ENCODE data around the gene TCTN1.
"Not testable (repeated sequence)": the region's sequence is repeated elsewhere in the genome, so short reads cannot be mapped to it uniquely, and the experiment has no call there.

The TCTN1 gene

GRCh38 chr12:110647631-110648040 is 33.7 kb downstream of the TCTN1 start:
- no peaks in the 10 kb centered on the region for H3K27me3 ChIP-seq (ENCODE audit: insufficient read depth, low read length)
- H3K27ac ChIP-seq (ENCODE audit: low read length) = no peak overlapping the region
- H3K4me3 ChIP-seq (ENCODE audit: low read length) = no peak overlapping the region
- no peaks in the 10 kb centered on the region for H3K9me3 ChIP-seq (ENCODE audit: insufficient read depth, low read depth, low read length)
- H3K4me1 ChIP-seq (ENCODE audit: insufficient read depth, low read length) = no peaks in the 10 kb centered on the region
- H3K36me3 ChIP-seq (ENCODE audit: insufficient read depth, low read depth, low read length) = no peaks in the 10 kb centered on the region
- no peak overlapping the region for H3K9ac ChIP-seq (ENCODE audit: low read depth, low read length)

- Histone ChIP-seq H3K4me3 (ENCODE audit: low read length) (no peak overlapping the region), H3K27me3 (ENCODE audit: insufficient read depth, low read length) (no peaks in the 10 kb centered on the region), H3K9ac (ENCODE audit: low read depth, low read length) (no peak overlapping the region), H3K4me1 (ENCODE audit: insufficient read depth, low read length) (peaks cover 4% of the 10 kb centered on the region; the same call in 1 of the 2 replicates), H3K36me3 (ENCODE audit: insufficient read depth, low read depth, low read length) (no peaks in the 10 kb centered on the region), H3K9me3 (ENCODE audit: insufficient read depth, low read depth, low read length) (no peaks in the 10 kb centered on the region), H3K27ac (ENCODE audit: low read length) (no peak overlapping the region)
These were observed 35.5 kb downstream of the TCTN1 start for GRCh38 chr12:110649341-110649847.

GRCh38 chr12:110654238-110654637 is 40.3 kb downstream of the TCTN1 start:
- H3K4me1 ChIP-seq (ENCODE audit: insufficient read depth, low read length); H3K4me3 ChIP-seq (ENCODE audit: low read length); H3K27me3 ChIP-seq (ENCODE audit: insufficient read depth, low read length); H3K27ac ChIP-seq (ENCODE audit: low read length); H3K9me3 ChIP-seq (ENCODE audit: insufficient read depth, low read depth, low read length); H3K9ac ChIP-seq (ENCODE audit: low read depth, low read length); H3K36me3 ChIP-seq (ENCODE audit: insufficient read depth, low read depth, low read length): not testable (repeated sequence)

GRCh38 chr12:110656071-110656655 is 42.2 kb downstream of the TCTN1 start:
- H3K4me1 ChIP-seq (ENCODE audit: insufficient read depth, low read length) = peaks cover 4% of the 10 kb centered on the region; the same call in 1 of the 2 replicates
- H3K27ac ChIP-seq (ENCODE audit: low read length) = no peak overlapping the region
- H3K27me3 ChIP-seq (ENCODE audit: insufficient read depth, low read length) = no peaks in the 10 kb centered on the region
- H3K36me3 ChIP-seq (ENCODE audit: insufficient read depth, low read depth, low read length) = no peaks in the 10 kb centered on the region
- no peak overlapping the region for H3K4me3 ChIP-seq (ENCODE audit: low read length)
- H3K9ac ChIP-seq (ENCODE audit: low read depth, low read length) = no peak overlapping the region
- no peaks in the 10 kb centered on the region for H3K9me3 ChIP-seq (ENCODE audit: insufficient read depth, low read depth, low read length)

DNA sequence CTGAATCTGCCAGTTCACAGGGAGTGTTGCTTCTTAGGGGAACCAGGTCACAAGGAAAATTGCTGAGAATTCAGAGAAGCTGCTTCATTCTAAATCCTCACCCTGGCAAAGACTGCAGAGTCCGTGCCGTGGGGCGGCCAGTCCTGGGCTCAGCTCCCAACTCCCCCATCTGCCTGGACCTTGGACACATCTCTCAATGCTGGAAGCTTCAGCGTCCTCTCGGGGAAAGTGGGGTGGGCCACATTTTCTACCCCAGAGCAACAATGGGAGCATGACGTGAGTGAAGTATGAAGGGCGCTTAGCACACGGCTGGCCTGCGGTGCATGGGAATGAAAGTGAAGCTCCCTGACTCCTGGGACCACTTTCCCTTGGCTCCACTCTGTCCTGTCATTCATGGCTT is 43.8 kb downstream of the TCTN1 start:
- Histone ChIP-seq H3K27me3 (ENCODE audit: insufficient read depth, low read length) (no peaks in the 10 kb centered on the region), H3K27ac (ENCODE audit: low read length) (no peak overlapping the region), H3K36me3 (ENCODE audit: insufficient read depth, low read depth, low read length) (no peaks in the 10 kb centered on the region), H3K4me3 (ENCODE audit: low read length) (no peak overlapping the region), H3K9me3 (ENCODE audit: insufficient read depth, low read depth, low read length) (no peaks in the 10 kb centered on the region), H3K4me1 (ENCODE audit: insufficient read depth, low read length) (peaks cover 4% of the 10 kb centered on the region; the same call in 1 of the 2 replicates), H3K9ac (ENCODE audit: low read depth, low read length) (no peak overlapping the region)

DNA sequence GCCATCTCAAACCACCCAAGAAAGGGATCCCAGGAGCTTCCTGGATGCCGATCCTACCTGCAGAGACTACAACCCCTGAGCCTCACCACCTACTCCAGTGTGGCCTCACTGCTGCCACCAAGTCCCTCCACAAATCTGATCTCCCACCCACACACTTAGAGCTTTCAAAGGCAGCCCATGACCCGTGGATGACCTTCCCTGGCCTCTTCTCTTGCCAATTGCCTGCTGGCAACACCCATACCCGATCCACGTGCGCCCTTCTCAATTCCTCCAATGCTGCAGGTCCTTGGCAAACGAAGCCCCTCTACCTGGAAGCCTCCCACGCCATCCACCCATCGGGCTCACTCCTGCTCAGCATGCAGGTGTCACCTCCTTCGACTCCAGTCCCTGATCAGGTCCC is 44.3 kb downstream of the TCTN1 start:
- Histone ChIP-seq H3K9me3 (ENCODE audit: insufficient read depth, low read depth, low read length) (no peaks in the 10 kb centered on the region), H3K36me3 (ENCODE audit: insufficient read depth, low read depth, low read length) (no peaks in the 10 kb centered on the region), H3K4me1 (ENCODE audit: insufficient read depth, low read length) (peaks cover 4% of the 10 kb centered on the region; the same call in 1 of the 2 replicates), H3K4me3 (ENCODE audit: low read length) (no peak overlapping the region), H3K27ac (ENCODE audit: low read length) (no peak overlapping the region), H3K9ac (ENCODE audit: low read depth, low read length) (no peak overlapping the region), H3K27me3 (ENCODE audit: insufficient read depth, low read length) (no peaks in the 10 kb centered on the region)

DNA sequence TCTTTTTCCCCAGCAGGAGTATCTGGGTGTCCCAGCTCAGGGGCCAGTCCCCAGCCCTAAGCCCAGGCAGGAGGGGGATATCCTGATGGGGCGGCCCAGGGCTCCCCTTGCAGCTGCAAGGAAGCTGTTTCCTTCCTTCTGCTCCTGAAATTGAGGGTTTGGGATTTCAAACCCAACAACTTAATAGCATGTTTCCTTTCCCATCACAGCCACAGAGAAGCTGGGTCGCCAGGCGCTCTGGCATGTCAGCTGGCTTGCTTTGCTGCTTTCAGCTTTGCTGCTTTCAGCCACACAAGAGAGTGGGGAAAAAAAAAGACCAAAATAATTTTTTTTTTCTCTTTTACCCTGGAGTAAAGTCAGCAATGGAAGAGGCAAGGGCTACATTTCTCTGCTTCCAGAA is 44.9 kb downstream of the TCTN1 start:
- peaks cover 2% of the 10 kb centered on the region; the same call in 1 of the 2 replicates for H3K4me1 ChIP-seq (ENCODE audit: insufficient read depth, low read length)
- H3K4me3 ChIP-seq (ENCODE audit: low read length) = no peak overlapping the region
- no peak overlapping the region for H3K27ac ChIP-seq (ENCODE audit: low read length)
- no peaks in the 10 kb centered on the region for H3K36me3 ChIP-seq (ENCODE audit: insufficient read depth, low read depth, low read length)
- no peaks in the 10 kb centered on the region; the same call in 1 of the 2 replicates for H3K9me3 ChIP-seq (ENCODE audit: insufficient read depth, low read depth, low read length)
- no peaks in the 10 kb centered on the region for H3K27me3 ChIP-seq (ENCODE audit: insufficient read depth, low read length)
- no peak overlapping the region for H3K9ac ChIP-seq (ENCODE audit: low read depth, low read length)

- H3K4me3 ChIP-seq (ENCODE audit: low read length) = no peak overlapping the region
- no peaks in the 10 kb centered on the region for H3K27me3 ChIP-seq (ENCODE audit: insufficient read depth, low read length)
- no peaks in the 10 kb centered on the region for H3K4me1 ChIP-seq (ENCODE audit: insufficient read depth, low read length)
- no peak overlapping the region for H3K9ac ChIP-seq (ENCODE audit: low read depth, low read length)
- H3K9me3 ChIP-seq (ENCODE audit: insufficient read depth, low read depth, low read length) = no peaks in the 10 kb centered on the region; the same call in 1 of the 2 replicates
- no peak overlapping the region for H3K27ac ChIP-seq (ENCODE audit: low read length)
- no peaks in the 10 kb centered on the region for H3K36me3 ChIP-seq (ENCODE audit: insufficient read depth, low read depth, low read length)
These were observed 47.5 kb downstream of the TCTN1 start for GRCh38 chr12:110661337-110661972.

- no peak overlapping the region for H3K4me3 ChIP-seq (ENCODE audit: low read length)
- no peaks in the 10 kb centered on the region for H3K27me3 ChIP-seq (ENCODE audit: insufficient read depth, low read length)
- H3K36me3 ChIP-seq (ENCODE audit: insufficient read depth, low read depth, low read length) = no peaks in the 10 kb centered on the region
- H3K4me1 ChIP-seq (ENCODE audit: insufficient read depth, low read length) = no peaks in the 10 kb centered on the region; the same call in 1 of the 2 replicates
- H3K9me3 ChIP-seq (ENCODE audit: insufficient read depth, low read depth, low read length) = no peaks in the 10 kb centered on the region; the same call in 1 of the 2 replicates
- H3K27ac ChIP-seq (ENCODE audit: low read length) = no peak overlapping the region
- H3K9ac ChIP-seq (ENCODE audit: low read depth, low read length) = no peak overlapping the region
These were observed 53.0 kb downstream of the TCTN1 start for GRCh38 chr12:110666892-110667291.

- no peak overlapping the region for H3K4me3 ChIP-seq (ENCODE audit: low read length)
- H3K9me3 ChIP-seq (ENCODE audit: insufficient read depth, low read depth, low read length) = no peaks in the 10 kb centered on the region; the same call in 1 of the 2 replicates
- no peak overlapping the region for H3K27ac ChIP-seq (ENCODE audit: low read length)
- H3K9ac ChIP-seq (ENCODE audit: low read depth, low read length) = no peak overlapping the region
- H3K4me1 ChIP-seq (ENCODE audit: insufficient read depth, low read length) = no peaks in the 10 kb centered on the region; the same call in 1 of the 2 replicates
- no peaks in the 10 kb centered on the region for H3K27me3 ChIP-seq (ENCODE audit: insufficient read depth, low read length)
- H3K36me3 ChIP-seq (ENCODE audit: insufficient read depth, low read depth, low read length) = no peaks in the 10 kb centered on the region
These were observed 53.7 kb downstream of the TCTN1 start for GRCh38 chr12:110667671-110668070.

- no peak overlapping the region for H3K9ac ChIP-seq (ENCODE audit: low read depth, low read length)
- H3K36me3 ChIP-seq (ENCODE audit: insufficient read depth, low read depth, low read length) = no peaks in the 10 kb centered on the region
- H3K4me3 ChIP-seq (ENCODE audit: low read length) = no peak overlapping the region
- H3K4me1 ChIP-seq (ENCODE audit: insufficient read depth, low read length) = no peaks in the 10 kb centered on the region; the same call in 1 of the 2 replicates
- no peaks in the 10 kb centered on the region for H3K27me3 ChIP-seq (ENCODE audit: insufficient read depth, low read length)
- no peaks in the 10 kb centered on the region; the same call in 1 of the 2 replicates for H3K9me3 ChIP-seq (ENCODE audit: insufficient read depth, low read depth, low read length)
- no peak overlapping the region for H3K27ac ChIP-seq (ENCODE audit: low read length)
These were observed 54.7 kb downstream of the TCTN1 start for GRCh38 chr12:110668480-110669192.

DNA sequence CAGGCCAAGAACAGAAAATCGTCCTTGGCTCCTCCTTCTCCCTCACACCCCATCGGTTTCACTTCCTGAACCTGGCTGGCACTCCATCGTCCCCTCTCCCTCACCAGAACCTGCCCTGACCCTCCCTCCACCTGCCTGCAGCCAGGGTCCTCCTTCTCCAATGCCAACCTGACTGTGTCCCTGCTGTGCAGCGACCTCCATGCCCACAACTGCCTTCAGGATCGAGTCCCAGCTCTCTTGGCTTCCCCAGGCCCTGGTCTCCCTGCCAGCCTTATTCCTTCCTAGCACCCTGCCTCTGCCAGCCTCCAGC is 55.2 kb downstream of the TCTN1 start:
- Histone ChIP-seq H3K4me1 (ENCODE audit: insufficient read depth, low read length) (no peaks in the 10 kb centered on the region; the same call in 1 of the 2 replicates), H3K27me3 (ENCODE audit: insufficient read depth, low read length) (no peaks in the 10 kb centered on the region), H3K9ac (ENCODE audit: low read depth, low read length) (no peak overlapping the region), H3K4me3 (ENCODE audit: low read length) (no peak overlapping the region), H3K9me3 (ENCODE audit: insufficient read depth, low read depth, low read length) (no peaks in the 10 kb centered on the region), H3K36me3 (ENCODE audit: insufficient read depth, low read depth, low read length) (no peaks in the 10 kb centered on the region), H3K27ac (ENCODE audit: low read length) (no peak overlapping the region)
